Putamen (tissue), 1 donor: Measurements from ENCODE around the gene FAM98C.
"Not testable (repeated sequence)": the region's sequence is repeated elsewhere in the genome, so short reads cannot be mapped to it uniquely, and the experiment has no call there.

Experiments
- DNase-seq: peaks from one replicate; pipeline ENCODE4 v3.0.0-alpha.2; 2016; ENCODE audit warnings: low spot score

The FAM98C gene

GRCh38 chr19:38427035-38427677, 24.3 kb downstream of the FAM98C start:
- not testable (repeated sequence) for DNase-seq

- no peak for DNase-seq
These were observed 26.3 kb downstream of the FAM98C start for GRCh38 chr19:38429055-38429810.

GRCh38 chr19:38429811-38430156, 26.9 kb downstream of the FAM98C start:
- DNase-seq: no peak

- no peak for DNase-seq
These were observed 28.0 kb downstream of the FAM98C start for GRCh38 chr19:38430931-38431330.

- DNase-seq: peak; percentile 12
These were observed 30.4 kb downstream of the FAM98C start, which contains the start of gene RYR1 for GRCh38 chr19:38433268-38433733. TSS of gene RYR1 (plus strand) at chr19:38433691. CDS start at chr19:38433830, 139 bp downstream.

- DNase-seq: peak; percentile 8
These were observed 31.7 kb downstream of the FAM98C start for GRCh38 chr19:38434549-38435051.

GRCh38 chr19:38437295-38437694, 34.4 kb downstream of the FAM98C start:
- DNase-seq: no peak

- no peak for DNase-seq
These were observed 35.0 kb downstream of the FAM98C start for GRCh38 chr19:38437917-38438316.

- DNase-seq: no peak
These were observed 37.7 kb downstream of the FAM98C start for GRCh38 chr19:38440592-38440991.

GRCh38 chr19:38441657-38442348, 38.9 kb downstream of the FAM98C start:
- DNase-seq: no peak

- no peak for DNase-seq
These were observed 39.8 kb downstream of the FAM98C start for GRCh38 chr19:38442736-38443135.

- DNase-seq: no peak
These were observed 40.6 kb downstream of the FAM98C start for GRCh38 chr19:38443458-38443999.

GRCh38 chr19:38444026-38444425, 41.1 kb downstream of the FAM98C start:
- no peak for DNase-seq

- no peak for DNase-seq
These were observed 42.5 kb downstream of the FAM98C start for GRCh38 chr19:38445362-38445761.

GRCh38 chr19:38448225-38448624, 45.3 kb downstream of the FAM98C start:
- DNase-seq: no peak

GRCh38 chr19:38449518-38449917, 46.6 kb downstream of the FAM98C start:
- no peak for DNase-seq

GRCh38 chr19:38451036-38451435, 48.1 kb downstream of the FAM98C start:
- DNase-seq: no peak

- DNase-seq: no peak
These were observed 48.7 kb downstream of the FAM98C start for GRCh38 chr19:38451629-38452028.

GRCh38 chr19:38452430-38453366, 49.8 kb downstream of the FAM98C start:
- DNase-seq: no peak

GRCh38 chr19:38453596-38453995, 50.7 kb downstream of the FAM98C start:
- DNase-seq: no peak

GRCh38 chr19:38455031-38455430, 52.1 kb downstream of the FAM98C start:
- no peak for DNase-seq
